Sigmoid colon (tissue), 7 donors: ENCODE results near the gene FAM241B. TPM values are rescaled to one million over a fixed set of nuclear protein-coding genes. Genes with fewer than 3 reads are reported as not detected.

ENCODE experiments used
- DNase-seq: peaks from one replicate; pipeline ENCODE4 v3.0.0-alpha.2; 2019
- H3K27ac ChIP-seq, 4 donors: fragments of 200-600 bp; sonication (generic); one replicate each; pipeline ENCODE4 v1.5.1; 2016 to 2019; ENCODE audit warnings: mild to moderate bottlenecking in 1 of 4
- H3K27me3 ChIP-seq, 3 donors: fragments of 200-600 bp; sonication (generic); one replicate each; pipeline ENCODE4 v1.5.1; 2019; ENCODE audit warnings: mild to moderate bottlenecking in 1 of 3
- H3K36me3 ChIP-seq, 4 donors: fragments of 200-600 bp; sonication (generic); one replicate each; pipeline ENCODE4 v1.5.1; 2016 to 2019
- H3K4me1 ChIP-seq, 4 donors: fragments of 200-600 bp; sonication (generic); one replicate each; pipeline ENCODE4 v1.5.1; 2017 to 2019
- H3K4me3 ChIP-seq, 4 donors: fragments of 200-600 bp; sonication (generic); one replicate each; pipeline ENCODE4 v1.5.1; 2017 to 2019; ENCODE audit warnings: mild to moderate bottlenecking in 2 of 4, moderate library complexity in 1 of 4
- H3K9me3 ChIP-seq, 4 donors: fragments of 200-600 bp in 3 of 4; sonication (generic) in 3 of 4; one replicate each; pipeline versions ENCODE4 v1.5.1 to v1.6.1; 2013 to 2019
- CTCF ChIP-seq, 4 experiments: fragments of 450-650 bp in 3 of 4; fragments of 200-600 bp in 1 of 4; IDR thresholded peaks; one replicate each; pipeline ENCODE4 v1.5.1; 2016 to 2019; ENCODE audit warnings: antibody characterized with exemption in 4 of 4, mild to moderate bottlenecking in 3 of 4, moderate library complexity in 2 of 4
- EP300 ChIP-seq, 4 donors: sonication (generic); formaldehyde crosslinking; IDR thresholded peaks; one replicate each; pipeline ENCODE4 v1.6.1; 2017; ENCODE audit warnings: antibody characterized with exemption in 4 of 4
- POLR2A ChIP-seq, 2 donors: fragments of 450-650 bp; IDR thresholded peaks; one replicate each; pipeline ENCODE4 v1.6.1; 2016; ENCODE audit warnings: antibody characterized with exemption in 2 of 2, mild to moderate bottlenecking in 2 of 2, moderate library complexity in 2 of 2
- POLR2AphosphoS5 ChIP-seq, 4 donors: sonication (generic); formaldehyde crosslinking; IDR thresholded peaks; one replicate each; pipeline ENCODE4 v1.6.1; 2017; ENCODE audit warnings: antibody characterized with exemption in 4 of 4
- WGBS, 2 donors: extraction: QIAGEN DNeasy Blood & Tissue Kit; methylation state at CpG; one replicate each; pipeline ENCODE4 v1.1.7; 2013; 5-methylcytosine and 5-hydroxymethylcytosine counted together
- intact Hi-C: fragments of 100-400 bp; cut with DNase I; formaldehyde crosslinking; loops from one replicate; pipeline ENCODE4 v1.15.1; 2023
- polyA plus RNA-seq, 3 donors: library from polyadenylated mRNA; stranded (reverse); fragments of 200-250 nt; gene quantifications; one replicate each; pipeline ENCODE4 v1.2.3, GENCODE V29; 2013
- total RNA-seq, 4 donors: library from RNA; depleted of rRNA; stranded (reverse); fragments of >200 nt; gene quantifications; one replicate each; pipeline ENCODE4 v1.1.0, GENCODE V29; 2016
- donor health status: healthy with polysubstance abuse.
- donor health status: Bipolar disorder and iron deficiency.
- donor health status: healthy.

FAM241B gene
- total and polyA plus RNA-seq, 7 donors: 2.5 to 6.9 (median 3.6) TPM

- Histone ChIP-seq H3K4me3 (no peak overlapping the region), H3K4me1 (no peaks in the 10 kb centered on the region), H3K27ac (no peak overlapping the region), H3K36me3 (no peaks in the 10 kb centered on the region), H3K9me3 (no peaks in the 10 kb centered on the region), H3K27me3 (peaks cover 0 to 11% (median 0%) of the 10 kb centered on the region in 3 donors)
- TF ChIP-seq CTCF (IDR thresholded peaks at IDR 0.05) (no peak), POLR2A (IDR thresholded peaks at IDR 0.05) (no peak), EP300 (IDR thresholded peaks at IDR 0.05) (no peak), POLR2AphosphoS5 (IDR thresholded peaks at IDR 0.05) (no peak)
- no peak for DNase-seq
- intact Hi-C loops: no loop called here
- WGBS, 2 donors: 47 to 64% methylated on average over 11 of the region's 11 CpGs
These were observed 32.3 kb downstream of the FAM241B start for GRCh38 chr10:69662173-69662877.

- intact Hi-C loops: no loop called here
- Histone ChIP-seq H3K27ac (no peak overlapping the region), H3K27me3 (peaks cover 0 to 8% (median 0%) of the 10 kb centered on the region in 3 donors), H3K4me1 (no peaks in the 10 kb centered on the region), H3K4me3 (no peak overlapping the region), H3K9me3 (no peaks in the 10 kb centered on the region), H3K36me3 (no peaks in the 10 kb centered on the region)
- no peak for DNase-seq
- WGBS, 2 donors: 92 to 95% methylated on average over 7 of the region's 7 CpGs
- TF ChIP-seq POLR2A (IDR thresholded peaks at IDR 0.05): no peak
- no peak for TF ChIP-seq EP300 (IDR thresholded peaks at IDR 0.05)
- no peak for TF ChIP-seq CTCF (IDR thresholded peaks at IDR 0.05)
- TF ChIP-seq POLR2AphosphoS5 (IDR thresholded peaks at IDR 0.05): no peak
These were observed 32.9 kb downstream of the FAM241B start for GRCh38 chr10:69662901-69663300.

- Histone ChIP-seq H3K4me3 (no peak overlapping the region), H3K4me1 (no peaks in the 10 kb centered on the region), H3K27me3 (peaks cover 0 to 8% (median 0%) of the 10 kb centered on the region in 3 donors), H3K9me3 (no peaks in the 10 kb centered on the region), H3K27ac (no peak overlapping the region), H3K36me3 (no peaks in the 10 kb centered on the region)
- TF ChIP-seq CTCF (IDR thresholded peaks at IDR 0.05) (no peak), POLR2A (IDR thresholded peaks at IDR 0.05) (no peak), EP300 (IDR thresholded peaks at IDR 0.05) (no peak), POLR2AphosphoS5 (IDR thresholded peaks at IDR 0.05) (no peak)
- 85 to 86% methylated on average over 9 of the region's 9 CpGs for WGBS, 2 donors
- DNase-seq: no peak
- intact Hi-C loops: no loop called here
These were observed 33.4 kb downstream of the FAM241B start for GRCh38 chr10:69663369-69663947.

GRCh38 chr10:69665474-69666320, 35.6 kb downstream of the FAM241B start:
- Histone ChIP-seq H3K4me3 (no peak overlapping the region), H3K9me3 (no peaks in the 10 kb centered on the region), H3K27me3 (peaks cover 0 to 10% (median 0%) of the 10 kb centered on the region in 3 donors), H3K27ac (no peak overlapping the region), H3K4me1 (no peaks in the 10 kb centered on the region), H3K36me3 (no peaks in the 10 kb centered on the region)
- TF ChIP-seq POLR2A (IDR thresholded peaks at IDR 0.05) (no peak), POLR2AphosphoS5 (IDR thresholded peaks at IDR 0.05) (no peak), CTCF (IDR thresholded peaks at IDR 0.05) (no peak), EP300 (IDR thresholded peaks at IDR 0.05) (no peak)
- WGBS, 2 donors: 60 to 83% methylated on average over 17 of the region's 17 CpGs
- intact Hi-C loops: no loop called here
- no peak for DNase-seq
